AG04450 (cell line): ENCODE results near the gene POFUT2. TPM values are rescaled to one million over a fixed set of nuclear protein-coding genes. Genes with fewer than 3 reads are reported as not detected.
A peak's percentile ranks its signal among the peaks of the same experiment; 100 is the strongest.
"Not testable (repeated sequence)": the region's sequence is repeated elsewhere in the genome, so short reads cannot be mapped to it uniquely, and the experiment has no call there.

Experiments used
- CTCF ChIA-PET: fragments of 300-600, 350-600 bp; formaldehyde crosslinking; extraction: SDS; loops from one replicate; lab custom pipeline; 2022; ENCODE audit warnings: antibody characterized with exemption, inconsistent platforms; lab: Charles Lee
- POLR2A ChIA-PET: fragments of 350-600 bp; formaldehyde crosslinking; extraction: SDS; loops from one replicate; lab custom pipeline; 2021; ENCODE audit warnings: antibody characterized with exemption, inconsistent platforms; lab: Yijun Ruan, JAX
- DNase-seq: peaks from one replicate; pipeline ENCODE4 v3.0.0-alpha.2; 2011; ENCODE audit warnings: low read depth, low spot score
- H3K27ac ChIP-seq: one replicate; pipeline ENCODE4 v1.5.1; 2012; ENCODE audit warnings: low read depth, low read length, control low read depth
- H3K27me3 ChIP-seq: one replicate; pipeline ENCODE4 v1.6.0; 2012; ENCODE audit warnings: low read length; ENCODE audit not compliant: control insufficient read depth, insufficient read depth
- H3K4me3 ChIP-seq: 2 replicates; pipeline ENCODE4 v1.5.1; 2011; ENCODE audit warnings: mild to moderate bottlenecking, low read depth, low read length, control low read depth
- H3K9me3 ChIP-seq: 2 replicates; pipeline ENCODE4 v1.5.1; 2012; ENCODE audit warnings: low read length; ENCODE audit not compliant: control insufficient read depth, insufficient read depth
- CTCF ChIP-seq: IDR thresholded peaks from 2 replicates; pipeline ENCODE4 v1.5.1; 2011; ENCODE audit warnings: low read depth, low read length, control low read depth, inconsistent platforms
- polyA plus RNA-seq: library from polyadenylated mRNA; depleted of rRNA; stranded (reverse); fragments of >200 nt; gene quantifications from 2 replicates; pipeline ENCODE4 v1.2.3, GENCODE V29; 2011

The POFUT2 gene
- polyA plus RNA-seq, 1 experiment, result 35.5 TPM

DNA sequence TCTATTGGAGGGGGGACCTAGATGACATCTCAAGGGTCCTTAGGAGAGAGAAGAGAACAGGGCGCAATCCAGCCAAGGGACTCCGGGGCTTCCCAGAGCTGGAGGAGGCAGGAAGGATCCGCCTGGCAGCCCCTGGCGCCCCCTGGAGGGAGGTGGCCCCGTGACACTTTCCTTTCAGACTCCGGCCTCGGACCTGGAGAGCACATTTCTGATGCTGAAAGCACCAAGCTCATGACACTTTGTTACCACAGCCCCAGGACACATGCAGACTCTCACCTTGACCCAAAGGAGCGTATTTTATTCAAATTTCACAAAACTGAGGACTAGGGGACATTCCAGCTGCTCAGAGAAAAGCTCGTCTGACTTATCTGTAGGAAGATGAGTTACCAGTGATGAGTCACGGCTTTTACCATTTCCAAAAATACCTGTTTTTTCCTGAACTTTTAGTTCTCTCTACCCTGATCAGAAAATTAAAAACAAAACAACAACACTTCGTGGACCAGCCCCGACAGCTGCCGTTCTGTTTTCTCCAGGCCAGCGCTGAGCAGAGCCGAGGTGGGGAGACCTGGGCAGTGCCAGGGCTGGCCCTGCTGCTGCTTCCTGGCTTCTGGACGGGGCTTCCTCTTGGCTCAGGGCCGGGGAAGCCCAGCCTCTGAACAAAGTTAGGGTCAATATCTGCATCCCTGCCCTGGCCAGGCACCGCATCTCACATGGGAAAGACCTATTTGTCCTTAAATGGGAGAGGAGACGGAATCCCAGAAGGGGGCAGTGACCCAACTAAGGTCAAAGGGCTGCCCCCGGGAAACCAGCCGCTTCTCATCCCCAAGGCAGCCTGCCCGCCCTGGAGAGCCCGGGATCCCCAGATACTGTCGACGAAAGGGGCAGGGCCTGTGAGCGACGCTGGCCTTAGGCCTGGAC, 21.6 kb upstream of the POFUT2 start:
- DNase-seq, result no peak
- POLR2A ChIA-PET, result interaction anchor here (0.8 to 1.9 kb wide), 2 partner anchors 15 to 22 kb away, joined by 3 to 8 read pairs; partner anchors contain the start of gene POFUT2
- Histone ChIP-seq H3K4me3 (no peak overlapping the region), H3K27ac (peak overlapping the region; percentile 86), H3K27me3 (no peaks in the 10 kb centered on the region), H3K9me3 (peaks cover 3% of the 10 kb centered on the region; the same call in 1 of the 2 replicates)
- TF ChIP-seq CTCF, result peak; percentile 74
- CTCF ChIA-PET, result interaction anchor here (0.6 to 1.7 kb wide), 11 partner anchors 8 to 168 kb away, joined by 3 to 5 read pairs (median 3); no protein-coding TSS in a partner anchor

GRCh38 chr21:45308194-45309068, 20.7 kb upstream of the POFUT2 start:
- Histone ChIP-seq H3K27me3 (no peaks in the 10 kb centered on the region), H3K4me3 (no peak overlapping the region), H3K9me3 (peaks cover 3% of the 10 kb centered on the region; the same call in 1 of the 2 replicates), H3K27ac (peak overlapping the region; percentile 86)
- POLR2A ChIA-PET, result interaction anchor here (0.8 to 1.9 kb wide), 2 partner anchors 14 to 21 kb away, joined by 3 to 8 read pairs; partner anchors contain the start of gene POFUT2
- DNase-seq, result peak; percentile 71
- TF ChIP-seq CTCF, result no peak
- CTCF ChIA-PET, result interaction anchor here (0.8 to 1.7 kb wide), 9 partner anchors 9 to 103 kb away, joined by 3 to 5 read pairs (median 3); no protein-coding TSS in a partner anchor

DNA sequence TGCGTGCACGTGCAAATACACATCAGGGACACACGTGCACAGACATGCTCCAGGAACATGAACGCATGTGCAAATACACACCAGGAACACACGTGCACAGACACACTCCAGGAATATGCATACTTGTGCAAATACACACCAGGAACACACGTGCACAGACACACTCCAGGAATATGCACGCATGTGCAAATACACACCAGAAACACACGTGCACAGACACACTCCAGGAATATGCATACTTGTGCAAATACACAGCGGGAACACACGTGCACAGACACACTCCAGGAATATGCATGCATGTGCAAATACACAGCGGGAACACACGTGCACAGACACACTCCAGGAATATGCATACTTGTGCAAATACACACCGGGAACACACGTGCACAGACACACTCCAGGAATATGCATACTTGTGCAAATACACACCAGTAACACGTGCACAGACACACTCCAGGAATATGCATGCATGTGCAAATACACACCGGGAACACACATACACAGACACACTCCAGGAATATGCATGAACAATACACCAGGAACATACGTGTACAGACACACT, 20.0 kb upstream of the POFUT2 start:
- not testable (repeated sequence) for H3K4me3 ChIP-seq, DNase-seq, H3K27me3 ChIP-seq, H3K9me3 ChIP-seq
- H3K27ac ChIP-seq, result peak overlapping the region; percentile 86
- POLR2A ChIA-PET, result interaction anchor here (1.9 kb wide), 1 partner anchor 20 kb away, joined by 8 read pairs; the partner anchor contains the start of gene POFUT2
- CTCF ChIA-PET, result interaction anchor here (1.7 kb wide), 1 partner anchor 16 kb away, joined by 5 read pairs; no protein-coding TSS in a partner anchor

DNA sequence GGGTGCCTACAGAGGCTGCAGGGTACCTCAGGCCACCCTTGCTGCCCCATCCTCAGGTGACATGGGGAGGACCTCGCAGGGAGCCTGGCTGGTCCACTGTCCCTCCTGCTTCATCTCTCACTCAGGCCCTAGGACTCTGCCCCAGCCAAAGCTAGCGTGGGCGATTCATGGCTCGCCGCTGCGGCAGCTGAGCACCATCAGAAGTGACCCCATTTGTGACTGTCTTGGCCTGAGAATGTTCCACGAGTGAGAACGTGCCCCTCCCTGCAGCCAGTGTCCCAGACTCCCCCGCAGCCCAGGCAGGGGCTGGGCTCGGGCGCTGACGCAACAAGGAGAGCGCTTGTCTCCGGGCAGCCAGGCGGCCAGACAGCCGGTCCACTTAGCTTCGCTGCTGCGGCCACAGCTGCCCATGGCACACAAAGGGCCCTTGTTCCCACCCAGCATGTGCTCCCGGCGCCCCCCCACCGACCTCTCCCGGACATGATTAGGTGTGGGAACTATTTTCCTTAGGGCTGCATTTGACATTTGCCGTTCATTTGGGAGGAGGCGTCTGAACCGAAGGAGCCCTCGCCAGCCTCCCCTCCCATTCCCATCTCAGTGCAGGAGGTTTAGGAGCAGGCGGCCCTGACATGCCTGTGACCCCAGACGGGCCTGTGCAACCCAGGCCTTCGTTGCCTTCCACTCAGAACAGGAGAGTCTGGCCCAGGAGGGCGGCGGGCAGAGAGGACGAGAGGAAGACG, 19.3 kb upstream of the POFUT2 start:
- CTCF ChIA-PET, result no interaction called here
- DNase-seq, result peak; percentile 62
- peak overlapping the region; percentile 57 for H3K27ac ChIP-seq
- no peaks in the 10 kb centered on the region for H3K27me3 ChIP-seq
- H3K9me3 ChIP-seq, result no peaks in the 10 kb centered on the region; the same call in 1 of the 2 replicates
- H3K4me3 ChIP-seq, result no peak overlapping the region
- no peak for TF ChIP-seq CTCF
- POLR2A ChIA-PET, result interaction anchor here (1.1 kb wide), 1 partner anchor 12 kb away, joined by 4 read pairs; no protein-coding TSS in a partner anchor
